Panc1 (cell line): ENCODE results near the gene CPA1.

ENCODE experiments used
- POLR2AphosphoS5 ChIP-seq: IDR thresholded peaks from 2 replicates; pipeline ENCODE4 v1.6.1; 2012; ENCODE audit warnings: mild to moderate bottlenecking, low read depth, low read length, moderate library complexity
- SIN3A ChIP-seq: IDR thresholded peaks from 2 replicates; pipeline ENCODE4 v1.6.1; 2012; ENCODE audit warnings: low read depth, mild to moderate bottlenecking, low read length, moderate library complexity, borderline replicate concordance; ENCODE audit not compliant: insufficient read depth

DNA sequence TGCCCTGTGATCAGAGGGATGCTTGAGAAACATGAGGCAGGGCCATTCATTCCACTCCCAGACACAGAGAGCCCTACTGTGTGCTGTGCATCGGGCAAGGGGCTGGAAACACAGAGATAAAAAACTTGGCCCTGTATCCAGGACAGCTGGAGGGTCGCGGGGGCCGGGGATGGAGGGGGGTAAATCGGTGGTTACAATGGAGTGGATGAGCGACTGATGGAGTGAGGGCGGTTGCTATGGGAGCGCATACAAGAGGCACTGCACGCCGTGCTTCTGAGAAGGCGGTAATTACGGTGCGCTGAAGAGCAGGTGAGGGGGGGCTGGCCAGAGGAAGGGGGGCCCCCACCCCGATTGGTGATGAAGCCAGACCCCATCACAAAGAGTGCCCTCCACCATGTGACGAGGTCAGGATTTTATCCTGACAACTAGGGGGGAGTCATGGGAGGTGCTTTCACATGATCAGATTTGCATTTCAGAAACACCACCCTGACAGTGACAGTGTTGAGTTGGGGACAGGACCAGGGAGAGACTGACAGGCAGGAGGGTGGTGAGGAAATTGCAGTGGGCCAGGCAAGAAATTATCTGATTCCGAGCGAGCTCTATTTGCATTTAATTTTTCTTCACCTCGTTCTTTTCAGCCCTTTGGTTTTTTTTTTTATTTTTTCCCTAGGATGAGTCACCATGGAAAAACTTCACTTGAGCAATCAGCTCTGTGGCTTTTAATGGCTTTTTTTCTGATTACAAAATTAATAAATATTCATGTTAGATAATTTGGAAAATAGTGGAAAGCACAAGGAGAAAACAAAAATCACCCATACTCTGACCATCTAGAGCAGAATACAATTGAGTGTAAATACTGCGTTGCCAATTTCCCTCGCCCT lies 27.9 kb upstream of the CPA1 start:
- TF ChIP-seq POLR2AphosphoS5: no peak
- no peak for TF ChIP-seq SIN3A
